GM12891 (cell line): ENCODE data around the gene FAM222A.

Experiments
- DNase-seq: peaks from one replicate; pipeline ENCODE4 v3.0.0; 2011; ENCODE audit warnings: low spot score; ENCODE audit not compliant: insufficient read length
- FAIRE-seq: peaks from 2 replicates; lab custom pipeline; 2011; peaks lifted over from hg19 to GRCh38; lab: Jason Lieb, UNC
- PAX5 ChIP-seq: IDR thresholded peaks from 2 replicates; pipeline ENCODE4 v1.6.1; 2011; ENCODE audit warnings: low read length, moderate library complexity, mild to moderate bottlenecking; ENCODE audit not compliant: insufficient read depth, severe bottlenecking
- POLR2A ChIP-seq: IDR thresholded peaks from 2 replicates; pipeline ENCODE4 v1.6.1; 2011; ENCODE audit warnings: low read depth, low read length, control low read depth
- POLR2AphosphoS5 ChIP-seq: IDR thresholded peaks from 2 replicates; pipeline ENCODE4 v1.6.1; 2011; ENCODE audit warnings: low read depth, low read length, control low read depth
- POU2F2 ChIP-seq: IDR thresholded peaks from 2 replicates; pipeline ENCODE4 v1.6.1; 2011; ENCODE audit warnings: low read depth, mild to moderate bottlenecking, control low read depth, low read length, moderate library complexity
- SPI1 ChIP-seq: IDR thresholded peaks from 2 replicates; pipeline ENCODE4 v1.6.1; 2011; ENCODE audit warnings: low read depth, low read length, control low read depth
- TAF1 ChIP-seq: IDR thresholded peaks from 2 replicates; pipeline ENCODE4 v1.6.1; 2011; ENCODE audit warnings: low read depth, low read length, control low read depth

The FAM222A gene

GRCh38 chr12:109818253-109818652, 104.6 kb downstream of the FAM222A start:
- TF ChIP-seq PAX5, result no peak
- TF ChIP-seq POLR2A, result no peak
- TF ChIP-seq POU2F2, result no peak
- TF ChIP-seq TAF1, result no peak
- no peak for TF ChIP-seq POLR2AphosphoS5
- TF ChIP-seq SPI1, result no peak
- FAIRE-seq (no peak), DNase-seq (no peak)

GRCh38 chr12:109818905-109819500, 105.4 kb downstream of the FAM222A start:
- TF ChIP-seq POLR2A (no peak), PAX5 (no peak), POU2F2 (no peak), SPI1 (no peak), TAF1 (no peak), POLR2AphosphoS5 (no peak)
- DNase-seq, result no peak
- no peak for FAIRE-seq
